ENCODE data around the gene KCNH8. TPM values are rescaled to one million over a fixed set of nuclear protein-coding genes. Genes with fewer than 3 reads are reported as not detected.

The KCNH8 gene
- total RNA-seq, 1 experiment from 2014 or later = 3.7 TPM

DNA sequence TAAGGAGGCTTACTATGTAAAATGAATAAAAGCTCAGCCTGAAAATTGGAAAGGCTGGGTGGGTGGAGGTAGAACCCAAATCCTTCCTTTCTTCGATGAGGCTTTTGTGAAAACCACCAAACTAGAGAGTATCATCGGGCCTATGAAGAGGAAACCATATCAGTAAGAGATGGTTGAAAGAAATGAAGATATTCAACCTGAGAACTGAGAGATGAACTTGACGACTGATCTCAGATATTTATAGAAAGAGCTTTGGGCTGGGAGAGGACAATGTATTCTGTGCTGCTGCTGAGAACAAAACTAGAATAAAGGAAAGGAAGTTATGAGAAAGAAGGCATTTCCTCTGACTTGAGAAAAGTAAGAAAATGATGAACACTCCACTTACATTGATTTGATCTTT lies 236.6 kb downstream of the KCNH8 start:
- Histone ChIP-seq H3K4me2 (ENCODE audit: insufficient read depth, insufficient read length, low read length) (no peak overlapping the region), H2AFZ (ENCODE audit: low read length) (no peak overlapping the region), H4K8ac (replicated peaks; ENCODE audit: insufficient read length, low read depth, low read length) (no peak overlapping the region), H3K79me1 (ENCODE audit: insufficient read depth, low read depth, low read length, poor library complexity, severe bottlenecking) (no peaks in the 10 kb centered on the region), H2BK120ac (ENCODE audit: low read depth, low read length, poor library complexity, severe bottlenecking) (no peak overlapping the region), H3K9me3 (ENCODE audit: control insufficient read depth, low read depth, low read length) (no peaks in the 10 kb centered on the region), H3T11ph (ENCODE audit: low read length) (no peak overlapping the region), H3K4me1 (ENCODE audit: insufficient read depth, low read length) (peaks cover 2% of the 10 kb centered on the region; the same call in 1 of the 2 replicates), H3K18ac (ENCODE audit: insufficient read length, low read depth, low read length) (no peak overlapping the region), H3K9ac (ENCODE audit: extremely low read depth, insufficient read length, low read length) (no peak overlapping the region), H4K91ac (ENCODE audit: insufficient read length, low read depth, low read length) (no peak overlapping the region), H3K23ac (ENCODE audit: insufficient read length, low read depth, low read length) (no peak overlapping the region), H3K27ac (ENCODE audit: insufficient read length, low read depth, low read length) (no peak overlapping the region), H2BK5ac (ENCODE audit: insufficient read length, low read length) (no peak overlapping the region), H4K5ac (ENCODE audit: insufficient read length, low read depth, low read length) (no peak overlapping the region), H4K20me1 (ENCODE audit: control insufficient read depth, insufficient read depth, insufficient read length) (no peaks in the 10 kb centered on the region), H2BK12ac (ENCODE audit: insufficient read length, low read depth, low read length) (no peak overlapping the region), H2AK5ac (ENCODE audit: insufficient read length, low read length) (no peak overlapping the region), H3K27me3 (ENCODE audit: insufficient read depth, low read length) (no peaks in the 10 kb centered on the region), H3K4ac (ENCODE audit: low read depth, low read length) (no peak overlapping the region), H2BK15ac (ENCODE audit: low read depth, low read length) (no peak overlapping the region), H3K14ac (ENCODE audit: insufficient read depth, low read length) (no peak overlapping the region), H2BK20ac (ENCODE audit: low read depth, low read length, poor library complexity, severe bottlenecking) (no peak overlapping the region), H3K23me2 (ENCODE audit: insufficient read length, low read depth, low read length, poor library complexity, severe bottlenecking) (no peaks in the 10 kb centered on the region), H3K79me2 (ENCODE audit: insufficient read depth, low read length) (no peaks in the 10 kb centered on the region), H3K56ac (ENCODE audit: insufficient read length, low read depth, low read length) (no peak overlapping the region)
- TF ChIP-seq, protein P1, sequence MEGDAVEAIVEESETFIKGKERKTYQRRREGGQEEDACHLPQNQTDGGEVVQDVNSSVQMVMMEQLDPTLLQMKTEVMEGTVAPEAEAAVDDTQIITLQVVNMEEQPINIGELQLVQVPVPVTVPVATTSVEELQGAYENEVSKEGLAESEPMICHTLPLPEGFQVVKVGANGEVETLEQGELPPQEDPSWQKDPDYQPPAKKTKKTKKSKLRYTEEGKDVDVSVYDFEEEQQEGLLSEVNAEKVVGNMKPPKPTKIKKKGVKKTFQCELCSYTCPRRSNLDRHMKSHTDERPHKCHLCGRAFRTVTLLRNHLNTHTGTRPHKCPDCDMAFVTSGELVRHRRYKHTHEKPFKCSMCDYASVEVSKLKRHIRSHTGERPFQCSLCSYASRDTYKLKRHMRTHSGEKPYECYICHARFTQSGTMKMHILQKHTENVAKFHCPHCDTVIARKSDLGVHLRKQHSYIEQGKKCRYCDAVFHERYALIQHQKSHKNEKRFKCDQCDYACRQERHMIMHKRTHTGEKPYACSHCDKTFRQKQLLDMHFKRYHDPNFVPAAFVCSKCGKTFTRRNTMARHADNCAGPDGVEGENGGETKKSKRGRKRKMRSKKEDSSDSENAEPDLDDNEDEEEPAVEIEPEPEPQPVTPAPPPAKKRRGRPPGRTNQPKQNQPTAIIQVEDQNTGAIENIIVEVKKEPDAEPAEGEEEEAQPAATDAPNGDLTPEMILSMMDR (conservative IDR thresholded peaks at IDR 0.05) = no peak
- Mint-ChIP-seq H3K27me3 (ENCODE audit: low read depth) (no peaks in the 10 kb centered on the region), H3K27ac (no peak overlapping the region), H3K36me3 (ENCODE audit: insufficient read depth in 1 of 3, low read depth in 3 of 3) (peaks cover 0 to 4% (median 0%) of the 10 kb centered on the region in 3 experiments; a peak in 2 of 7 replicates), H3K9me3 (no peaks in the 10 kb centered on the region), H3K4me3 (no peak overlapping the region), H3K4me1 (no peaks in the 10 kb centered on the region)
- no peak for DNase-seq
- WGBS (ENCODE audit: extremely low coverage, insufficient read length, low lambda C conversion rate) = no CpG with 5 or more reads among the region's 3 CpGs
